Stomach (tissue), 9 donors: Measurements from ENCODE around the gene BCAR1. TPM values are rescaled to one million over a fixed set of nuclear protein-coding genes. Genes with fewer than 3 reads are reported as not detected.
A peak's percentile ranks its signal among the peaks of the same experiment; 100 is the strongest.

Experiments
- DNase-seq, 2 donors: peaks; one replicate each; pipeline versions ENCODE4 v3.0.0 to v3.0.0-alpha.2; 2013 to 2019
- H3K27ac ChIP-seq, 5 donors: fragments of 200-600 bp in 4 of 5; sonication (generic) in 4 of 5; one replicate each; pipeline ENCODE4 v1.5.1; 2013 to 2019; ENCODE audit warnings: mild to moderate bottlenecking in 1 of 5, moderate library complexity in 1 of 5
- H3K27me3 ChIP-seq, 3 donors: fragments of 200-600 bp; sonication (generic); one replicate each; pipeline ENCODE4 v1.5.1; 2017 to 2019; ENCODE audit warnings: mixed run types in 1 of 3
- H3K36me3 ChIP-seq, 4 donors: fragments of 200-600 bp; sonication (generic); 1 replicate in 3 of 4; 2 replicates in 1 of 4; pipeline ENCODE4 v1.5.1; 2016 to 2019
- H3K4me1 ChIP-seq, 4 donors: fragments of 200-600 bp; sonication (generic); one replicate each; pipeline ENCODE4 v1.5.1; 2016 to 2019
- H3K4me3 ChIP-seq, 4 donors: fragments of 200-600 bp; sonication (generic) in 3 of 4; one replicate each; pipeline ENCODE4 v1.5.1; 2016 to 2019; ENCODE audit warnings: mild to moderate bottlenecking in 1 of 4
- H3K9me3 ChIP-seq, 4 donors: fragments of 200-600 bp; sonication (generic); one replicate each; pipeline ENCODE4 v1.5.1; 2016 to 2019
- EP300 ChIP-seq: sonication (generic); formaldehyde crosslinking; IDR thresholded peaks from one replicate; pipeline ENCODE4 v1.6.1; 2017; ENCODE audit warnings: antibody characterized with exemption
- POLR2A ChIP-seq, 4 donors: fragments of 450-650 bp; IDR thresholded peaks; one replicate each; pipeline ENCODE4 v1.6.1; 2016; ENCODE audit warnings: antibody characterized with exemption in 4 of 4, control low read depth in 2 of 4, mild to moderate bottlenecking in 1 of 4, moderate library complexity in 1 of 4
- POLR2AphosphoS5 ChIP-seq, 3 donors: sonication (generic); formaldehyde crosslinking; IDR thresholded peaks; one replicate each; pipeline ENCODE4 v1.6.1; 2016; ENCODE audit warnings: antibody characterized with exemption in 3 of 3
- WGBS, 5 donors: extraction: QIAGEN DNeasy Blood & Tissue Kit in 3 of 5; methylation state at CpG; one replicate each; pipeline versions ENCODE4 v1.1.5 to v1.1.7; 2013 to 2018; 5-methylcytosine and 5-hydroxymethylcytosine counted together
- intact Hi-C: fragments of 100-400 bp; cut with DNase I; formaldehyde crosslinking; loops from one replicate; pipeline ENCODE4 v1.15.1; 2023; ENCODE audit warnings: low total_unique reads
- polyA plus RNA-seq, 3 donors: library from polyadenylated mRNA; stranded (reverse); fragments of 200-250 nt; gene quantifications; one replicate each; pipeline ENCODE4 v1.2.3, GENCODE V29; 2013
- total RNA-seq, 5 donors: library from RNA; depleted of rRNA; stranded (reverse); fragments of >200 nt; gene quantifications; one replicate each; pipeline versions ENCODE4 v1.1.0 to v1.2.3, GENCODE V29; 2014 to 2016
- TF ChIP-seq, protein P1 (sequence below), 7 experiments: fragments of 450-650 bp in 4 of 7; fragments of 200-600 bp in 3 of 7; sonication (generic) in 3 of 7; IDR thresholded peaks; one replicate each; pipeline ENCODE4 v1.5.1; 2016 to 2019; ENCODE audit warnings: antibody characterized with exemption in 7 of 7, control low read depth in 2 of 7, mild to moderate bottlenecking in 1 of 7
- donor health status: healthy with polysubstance abuse.
- donor health status: Bipolar disorder and iron deficiency.
- donor health status: healthy.

Gene BCAR1
- total and polyA plus RNA-seq, 8 donors, result 34.7 to 219 (median 56.8) TPM

DNA sequence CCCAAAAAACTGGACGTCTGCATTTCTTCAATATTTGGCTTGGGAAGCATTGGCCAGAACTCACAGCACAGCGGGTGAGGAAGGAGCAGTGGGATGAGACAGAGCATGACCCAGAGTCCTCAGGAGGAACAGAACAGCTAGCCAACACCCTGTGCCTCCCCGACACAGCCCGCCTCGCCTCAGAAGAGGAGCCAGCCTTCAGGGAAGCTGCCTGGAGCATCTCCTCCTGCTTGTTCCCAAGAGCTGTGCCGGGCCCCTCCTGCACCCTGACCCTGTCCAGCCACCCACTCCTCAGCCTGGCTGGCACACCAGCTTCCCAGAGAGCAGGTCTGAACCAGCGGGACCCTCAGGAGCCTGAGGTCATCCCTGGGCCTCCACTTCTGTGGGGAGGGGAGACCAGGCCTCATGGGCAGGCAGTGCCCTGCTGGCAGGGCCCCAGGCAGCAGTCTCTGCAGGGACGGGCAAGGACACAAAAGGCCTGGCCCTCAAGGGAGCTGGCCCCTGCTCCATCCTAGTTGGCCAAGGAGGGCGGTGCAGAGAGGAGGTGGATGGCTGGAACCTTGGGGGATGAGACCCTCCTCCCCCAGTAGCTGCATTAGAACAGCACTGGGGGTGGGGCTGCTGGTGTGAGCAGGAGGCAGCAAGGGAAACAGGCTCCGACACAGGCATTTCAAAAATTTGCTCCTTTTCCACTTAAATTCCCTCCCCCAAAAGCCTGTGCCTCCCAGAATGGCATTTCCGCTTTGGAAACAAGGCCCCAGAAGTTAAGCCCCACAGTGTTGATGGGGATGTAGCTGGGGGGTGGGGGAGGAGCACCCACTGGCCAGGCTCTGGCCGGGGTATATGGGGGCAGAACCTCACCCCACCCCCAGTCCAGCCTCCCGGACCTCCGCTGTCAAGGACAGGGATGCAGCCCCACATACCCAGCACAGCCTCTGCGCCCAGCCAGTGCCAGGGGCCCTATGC lies 1.8 kb upstream of the BCAR1 start:
- H3K9me3 ChIP-seq, result no peaks in the 10 kb centered on the region
- H3K4me1 ChIP-seq, result peaks cover 89 to 97% (median 95%) of the 10 kb centered on the region in 4 donors
- H3K27ac ChIP-seq, result peak overlapping the region; percentile 38 to 100 (median 98)
- TF ChIP-seq POLR2AphosphoS5 (IDR thresholded peaks at IDR 0.05), result no peak
- TF ChIP-seq, protein P1, sequence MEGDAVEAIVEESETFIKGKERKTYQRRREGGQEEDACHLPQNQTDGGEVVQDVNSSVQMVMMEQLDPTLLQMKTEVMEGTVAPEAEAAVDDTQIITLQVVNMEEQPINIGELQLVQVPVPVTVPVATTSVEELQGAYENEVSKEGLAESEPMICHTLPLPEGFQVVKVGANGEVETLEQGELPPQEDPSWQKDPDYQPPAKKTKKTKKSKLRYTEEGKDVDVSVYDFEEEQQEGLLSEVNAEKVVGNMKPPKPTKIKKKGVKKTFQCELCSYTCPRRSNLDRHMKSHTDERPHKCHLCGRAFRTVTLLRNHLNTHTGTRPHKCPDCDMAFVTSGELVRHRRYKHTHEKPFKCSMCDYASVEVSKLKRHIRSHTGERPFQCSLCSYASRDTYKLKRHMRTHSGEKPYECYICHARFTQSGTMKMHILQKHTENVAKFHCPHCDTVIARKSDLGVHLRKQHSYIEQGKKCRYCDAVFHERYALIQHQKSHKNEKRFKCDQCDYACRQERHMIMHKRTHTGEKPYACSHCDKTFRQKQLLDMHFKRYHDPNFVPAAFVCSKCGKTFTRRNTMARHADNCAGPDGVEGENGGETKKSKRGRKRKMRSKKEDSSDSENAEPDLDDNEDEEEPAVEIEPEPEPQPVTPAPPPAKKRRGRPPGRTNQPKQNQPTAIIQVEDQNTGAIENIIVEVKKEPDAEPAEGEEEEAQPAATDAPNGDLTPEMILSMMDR (IDR thresholded peaks at IDR 0.05), result no peak
- no peak for TF ChIP-seq POLR2A (IDR thresholded peaks at IDR 0.05)
- TF ChIP-seq EP300, result no peak
- H3K36me3 ChIP-seq, result no peaks in the 10 kb centered on the region
- H3K4me3 ChIP-seq, result no peak overlapping the region
- intact Hi-C loops, result no loop called here
- 66 to 75% (median 70%) methylated on average over 9 to 15 of the region's 15 CpGs for WGBS, 5 donors
- DNase-seq, result peak in 1 of 2 donors; percentile 59
- H3K27me3 ChIP-seq, result peaks cover 0 to 45% (median 6%) of the 10 kb centered on the region in 3 donors

DNA sequence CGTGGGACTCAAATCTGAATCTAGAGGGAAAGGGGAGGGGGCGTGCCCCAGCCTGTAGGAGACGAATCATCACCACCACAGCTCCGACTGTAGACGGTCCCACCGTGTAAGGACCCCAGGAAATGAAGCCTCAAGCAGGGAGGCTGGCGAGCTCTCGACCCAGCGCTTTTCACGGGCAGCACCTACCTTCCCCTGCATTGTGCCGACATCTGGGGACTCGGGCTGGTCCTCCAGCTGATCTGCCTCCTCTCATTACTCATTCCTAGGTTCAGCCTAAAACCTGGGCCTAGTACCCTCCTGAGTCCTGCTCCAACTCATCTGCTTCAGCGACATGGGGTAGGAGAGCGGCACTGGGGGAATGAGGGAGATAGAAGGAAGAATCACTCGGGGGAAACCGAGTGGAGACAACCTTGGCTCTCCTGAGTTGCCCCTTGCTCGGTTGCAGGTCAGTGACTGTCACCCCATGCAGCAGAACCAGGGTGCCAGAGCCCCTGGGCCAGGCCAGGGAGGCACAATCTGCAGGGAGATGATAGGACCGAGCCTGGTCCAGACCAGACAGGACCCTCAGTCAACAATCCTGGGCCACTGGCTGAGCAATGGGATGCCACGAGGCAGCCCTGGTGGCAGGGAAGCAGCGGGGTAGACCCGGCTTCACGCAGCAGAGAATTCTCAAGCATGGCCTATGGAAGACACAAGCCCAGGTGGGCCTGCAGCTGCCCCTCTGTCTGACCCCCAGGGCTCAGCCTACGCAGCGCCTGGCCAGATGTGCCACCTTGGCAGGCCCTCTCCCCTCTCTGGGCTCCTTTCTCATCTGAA lies 833 bp upstream of the BCAR1 start:
- DNase-seq, result peak in 1 of 2 donors; percentile 20

DNA sequence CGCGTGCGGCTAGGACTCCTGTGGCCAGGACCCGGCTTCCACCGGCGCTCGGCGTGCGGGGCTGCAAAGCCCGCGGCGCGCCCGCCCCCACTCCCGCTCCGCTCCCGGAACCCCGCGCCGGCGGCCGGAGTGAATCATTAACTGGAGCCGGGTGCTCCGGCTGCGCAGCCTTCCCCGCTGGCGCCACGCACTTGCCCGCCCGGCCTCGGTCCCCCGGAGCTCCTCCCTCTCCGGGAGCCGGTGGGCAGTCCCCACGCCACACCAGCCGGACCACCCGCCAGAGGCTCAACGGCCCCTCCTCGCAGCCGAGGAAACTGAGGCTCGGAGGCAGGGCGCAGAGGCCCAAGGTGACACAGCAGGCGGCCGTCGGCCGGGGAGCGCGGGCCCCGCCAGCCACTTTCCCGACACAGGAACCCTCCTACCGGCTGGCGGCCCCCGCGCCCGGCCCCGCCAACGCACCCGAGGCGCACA lies 580 bp downstream of the BCAR1 start:
- Histone ChIP-seq H3K36me3 (no peaks in the 10 kb centered on the region), H3K4me1 (peaks cover 88 to 95% (median 95%) of the 10 kb centered on the region in 4 donors), H3K4me3 (peak overlapping the region; percentile 55 to 89 (median 82)), H3K9me3 (no peaks in the 10 kb centered on the region), H3K27ac (peak overlapping the region; percentile 96 to 100 (median 98)), H3K27me3 (peaks cover 0 to 44% (median 6%) of the 10 kb centered on the region in 3 donors)
- TF ChIP-seq POLR2AphosphoS5 (IDR thresholded peaks at IDR 0.05) (peak in 2 of 3 donors; percentile 58 to 69), EP300 (no peak), POLR2A (IDR thresholded peaks at IDR 0.05) (peak in 1 of 4 donors; percentile 43)
- TF ChIP-seq, protein P1 (IDR thresholded peaks at IDR 0.05), result no peak
- peak; percentile 80 to 91 for DNase-seq
- WGBS, 5 donors, result 0 to 1% (median 1%) methylated on average over 14 to 59 of the region's 59 CpGs
- intact Hi-C loops, result no loop called here

More for the DNA sequence above, 833 bp upstream of the BCAR1 start:
- WGBS, 5 donors, result 48 to 66% (median 62%) methylated on average over 18 to 24 of the region's 24 CpGs
- intact Hi-C loops, result no loop called here
- Histone ChIP-seq H3K27me3 (peaks cover 0 to 45% (median 6%) of the 10 kb centered on the region in 3 donors), H3K4me1 (peaks cover 88 to 96% (median 95%) of the 10 kb centered on the region in 4 donors), H3K27ac (peak overlapping the region; percentile 96 to 100 (median 98)), H3K9me3 (no peaks in the 10 kb centered on the region), H3K4me3 (peak overlapping the region; percentile 55 to 89 (median 82)), H3K36me3 (no peaks in the 10 kb centered on the region)
- TF ChIP-seq EP300, result no peak
- no peak for TF ChIP-seq POLR2AphosphoS5 (IDR thresholded peaks at IDR 0.05)
- no peak for TF ChIP-seq POLR2A (IDR thresholded peaks at IDR 0.05)
- TF ChIP-seq, protein P1 (IDR thresholded peaks at IDR 0.05), result no peak
